GM23338 (cell line): ENCODE results near the gene ZNF217. TPM values are rescaled to one million over a fixed set of nuclear protein-coding genes. Genes with fewer than 3 reads are reported as not detected.

ENCODE experiments used
- ATAC-seq: fragments of 200-7000 bp; cut with Tn5 transposase; 3 replicates; pipeline ENCODE4 v1.9.1; 2020
- DNase-seq: peaks from one replicate; pipeline ENCODE4 v3.0.0-alpha.2; 2015; ENCODE audit warnings: low spot score
- H2AFZ ChIP-seq: fragments of 200-600 bp; sonication (generic); 2 replicates; pipeline ENCODE4 v1.8.0; 2016; ENCODE audit warnings: antibody characterized with exemption, mild to moderate bottlenecking, moderate library complexity
- H3F3A ChIP-seq: fragments of 200-600 bp; sonication (generic); replicated peaks from 2 replicates; pipeline ENCODE4 v1.8.0; 2017; ENCODE audit warnings: antibody characterized with exemption, mixed run types, low read depth
- H3K27ac ChIP-seq: fragments of 200-600 bp; sonication (generic); 2 replicates; pipeline ENCODE4 v1.6.1; 2016; ENCODE audit warnings: low read depth
- H3K27me3 ChIP-seq: fragments of 200-600 bp; sonication (generic); 2 replicates; pipeline ENCODE4 v1.8.0; 2016; ENCODE audit warnings: mild to moderate bottlenecking, mixed run types, moderate library complexity; ENCODE audit not compliant: insufficient read depth
- H3K36me3 ChIP-seq: fragments of 200-600 bp; sonication (generic); 2 replicates; pipeline ENCODE4 v1.8.0; 2016; ENCODE audit warnings: mild to moderate bottlenecking; ENCODE audit not compliant: insufficient read depth
- H3K4me1 ChIP-seq: fragments of 200-600 bp; sonication (generic); 2 replicates; pipeline ENCODE4 v1.8.0; 2016; ENCODE audit warnings: mild to moderate bottlenecking, moderate library complexity; ENCODE audit not compliant: insufficient read depth
- H3K4me2 ChIP-seq: fragments of 200-600 bp; sonication (generic); 2 replicates; pipeline ENCODE4 v1.7.1; 2017; ENCODE audit warnings: mixed run types
- H3K4me3 ChIP-seq: fragments of 200-600 bp; sonication (generic); 2 replicates; pipeline ENCODE4 v1.6.1; 2016; ENCODE audit warnings: mixed run types
- H3K79me2 ChIP-seq: fragments of 200-600 bp; sonication (generic); replicated peaks from 2 replicates; pipeline ENCODE4 v1.8.0; 2017; ENCODE audit warnings: mild to moderate bottlenecking; ENCODE audit not compliant: insufficient read depth
- H3K9me2 ChIP-seq: fragments of 200-600 bp; sonication (generic); 2 replicates; pipeline ENCODE4 v1.8.0; 2017; ENCODE audit not compliant: insufficient read depth
- H4K20me1 ChIP-seq: fragments of 200-600 bp; sonication (generic); replicated peaks from 2 replicates; pipeline ENCODE4 v1.8.0; 2017; ENCODE audit warnings: mild to moderate bottlenecking; ENCODE audit not compliant: insufficient read depth
- H3K27ac Mint-ChIP-seq: 2 replicates; pipeline ENCODE4 v1.8.0; 2020; ENCODE audit warnings: inconsistent platforms, mild to moderate bottlenecking, moderate library complexity, mixed read lengths
- H3K27me3 Mint-ChIP-seq: 3 replicates; pipeline ENCODE4 v1.8.0; 2022; ENCODE audit warnings: low read depth, mild to moderate bottlenecking, moderate library complexity, mixed read lengths, inconsistent platforms; ENCODE audit not compliant: insufficient read depth, poor library complexity
- H3K36me3 Mint-ChIP-seq: 3 replicates; pipeline ENCODE4 v1.8.0; 2021; ENCODE audit warnings: low read depth, mild to moderate bottlenecking, inconsistent platforms, moderate library complexity, mixed read lengths
- H3K4me1 Mint-ChIP-seq: 3 replicates; pipeline ENCODE4 v1.8.0; 2020; ENCODE audit warnings: mild to moderate bottlenecking, inconsistent platforms, mixed read lengths
- H3K4me3 Mint-ChIP-seq: 3 replicates; pipeline ENCODE4 v1.8.0; 2021; ENCODE audit warnings: moderate library complexity, mild to moderate bottlenecking, inconsistent platforms, mixed read lengths
- H3K9me3 Mint-ChIP-seq: 3 replicates; pipeline ENCODE4 v1.8.0; 2020; ENCODE audit warnings: moderate library complexity, mild to moderate bottlenecking, inconsistent platforms, mixed read lengths
- CREB1 ChIP-seq: fragments of 250-450 bp; sonication (Bioruptor Pico); IDR thresholded peaks from 2 replicates; pipeline ENCODE4 v1.5.0; 2020; ENCODE audit warnings: low read depth, mild to moderate bottlenecking, moderate library complexity
- EZH2 ChIP-seq: fragments of 200-600 bp; sonication (generic); IDR thresholded peaks from one replicate; pipeline ENCODE4 v1.8.0; 2017; ENCODE audit warnings: antibody characterized with exemption, mild to moderate bottlenecking, low read depth; ENCODE audit not compliant: unreplicated experiment
- JUNB ChIP-seq: IDR thresholded peaks from one replicate; pipeline ENCODE4 v1.6.1; 2016; ENCODE audit warnings: antibody characterized with exemption; ENCODE audit not compliant: unreplicated experiment
- NANOG ChIP-seq: IDR thresholded peaks from 2 replicates; pipeline ENCODE4 v1.6.1; 2016; ENCODE audit warnings: antibody characterized with exemption, borderline replicate concordance
- STAT1 ChIP-seq: IDR thresholded peaks from one replicate; pipeline ENCODE4 v1.6.1; 2016; ENCODE audit warnings: antibody characterized with exemption; ENCODE audit not compliant: unreplicated experiment
- ZNF114 ChIP-seq: fragments of 250-450 bp; sonication (Bioruptor Pico); IDR thresholded peaks from 2 replicates; pipeline ENCODE4 v1.5.0; 2020; ENCODE audit warnings: mild to moderate bottlenecking, moderate library complexity
- ZNF331 ChIP-seq: fragments of 250-450 bp; sonication (Bioruptor Pico); IDR thresholded peaks from 2 replicates; pipeline ENCODE4 v1.5.0; 2020; ENCODE audit warnings: low read depth, mild to moderate bottlenecking, moderate library complexity
- ZNF462 ChIP-seq: fragments of 250-450 bp; sonication (Bioruptor Pico); IDR thresholded peaks from 2 replicates; pipeline ENCODE4 v1.5.0; 2020; ENCODE audit warnings: mild to moderate bottlenecking, moderate library complexity
- polyA plus RNA-seq: library from polyadenylated mRNA; unstranded; fragments of >200 nt; fragmentation: Nextera tagmentation; extraction: Ambion mirVana; gene quantifications from 2 replicates; pipeline ENCODE4 v1.2.1, GENCODE V29; 2016
- total RNA-seq: library from RNA; depleted of rRNA; stranded (reverse); fragments of >200 nt; shearing (Covaris generic); gene quantifications from 2 replicates; pipeline ENCODE4 v1.2.3, GENCODE V29; 2014
- TF ChIP-seq, protein P1 (sequence below): IDR thresholded peaks from 2 replicates; pipeline ENCODE4 v1.6.1; 2016; ENCODE audit warnings: antibody characterized with exemption
- TF ChIP-seq, protein P2 (sequence below): IDR thresholded peaks from one replicate; pipeline ENCODE4 v1.6.1; 2018; ENCODE audit warnings: antibody characterized with exemption; ENCODE audit not compliant: unreplicated experiment

The ZNF217 gene
- total and polyA plus RNA-seq, 2 experiments from 2014 or later, result 32.8 to 78.0 TPM

- peaks cover 32% of the 10 kb centered on the region for H3K4me1 ChIP-seq
- peaks cover 30% of the 10 kb centered on the region for H3K4me1 Mint-ChIP-seq
- H3F3A ChIP-seq, result no peaks in the 10 kb centered on the region
- TF ChIP-seq ZNF462 (CRISPR knock-in tag) (no peak), NANOG (no peak)
- H3K4me3 Mint-ChIP-seq, result peak overlapping the region; percentile 58
- H3K4me3 ChIP-seq, result peak overlapping the region; percentile 24; the same call in 1 of the 2 replicates
- peak overlapping the region; percentile 59 for H3K4me2 ChIP-seq
- peaks cover under 1% of the 10 kb centered on the region for H3K27me3 Mint-ChIP-seq
- H3K9me3 Mint-ChIP-seq, result no peaks in the 10 kb centered on the region
- H3K9me2 ChIP-seq, result no peaks in the 10 kb centered on the region
- H4K20me1 ChIP-seq, result no peaks in the 10 kb centered on the region
- peak overlapping the region; percentile 97 for H3K27ac Mint-ChIP-seq
- no peaks in the 10 kb centered on the region for H3K36me3 ChIP-seq
- H3K36me3 Mint-ChIP-seq, result no peaks in the 10 kb centered on the region
- DNase-seq (no peak), ATAC-seq (no peak)
- H3K27ac ChIP-seq, result peak overlapping the region; percentile 87
- peak overlapping the region; percentile 8; the same call in 1 of the 2 replicates for H2AFZ ChIP-seq
- no peaks in the 10 kb centered on the region for H3K79me2 ChIP-seq
- no peaks in the 10 kb centered on the region for H3K27me3 ChIP-seq
Observed at GRCh38 chr20:53623134-53623453, 29.5 kb upstream of the ZNF217 start.

DNA sequence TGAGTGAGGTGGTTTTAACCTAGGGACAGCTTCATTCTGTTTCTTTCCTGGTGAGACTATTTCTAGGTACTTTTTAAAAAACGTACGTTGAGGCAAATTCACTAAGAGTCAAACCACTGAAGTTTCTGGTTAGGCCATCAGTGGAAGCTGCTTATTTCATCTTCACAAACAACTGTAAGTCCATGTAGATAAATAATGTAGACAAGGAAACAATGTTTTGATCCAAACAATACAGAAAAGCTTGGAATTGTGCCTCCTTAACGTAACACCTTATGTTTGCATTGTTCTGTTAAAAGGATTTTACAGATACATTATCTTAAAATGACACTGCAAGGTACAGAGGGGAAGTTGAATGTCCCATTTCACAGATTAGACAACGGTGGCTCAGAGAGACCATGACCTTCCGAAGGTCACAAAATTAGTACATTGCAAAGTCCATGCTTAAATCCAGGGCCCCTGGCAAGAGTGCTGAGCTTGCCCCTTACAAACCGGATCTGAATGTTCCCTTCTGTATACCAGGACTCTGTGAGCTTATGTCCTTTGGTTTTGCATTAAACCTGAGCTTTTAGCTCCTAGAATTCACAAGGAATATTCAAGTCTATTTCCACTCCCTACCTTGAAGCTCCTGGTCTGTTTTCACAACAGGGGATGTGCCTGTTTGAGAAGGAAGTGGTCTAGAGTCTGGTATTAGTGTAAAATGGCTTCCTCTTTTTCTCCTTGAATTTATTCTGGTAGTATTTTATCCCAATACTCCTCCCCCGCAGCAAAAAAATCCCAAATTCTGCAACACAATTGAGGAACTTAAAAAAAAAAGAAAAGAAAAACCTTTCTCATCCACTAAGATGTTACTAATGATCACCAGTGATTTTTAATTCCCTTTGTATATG lies 28.9 kb upstream of the ZNF217 start:
- Histone ChIP-seq H2AFZ (peak overlapping the region; percentile 5), H3K9me2 (no peaks in the 10 kb centered on the region), H3F3A (no peaks in the 10 kb centered on the region), H3K27me3 (no peaks in the 10 kb centered on the region), H3K36me3 (no peaks in the 10 kb centered on the region), H3K4me1 (peaks cover 32% of the 10 kb centered on the region), H3K27ac (peak overlapping the region; percentile 87), H4K20me1 (no peaks in the 10 kb centered on the region), H3K4me3 (no peak overlapping the region), H3K79me2 (no peaks in the 10 kb centered on the region), H3K4me2 (peak overlapping the region; percentile 59; the same call in 1 of the 2 replicates)
- H3K27me3 Mint-ChIP-seq, result no peaks in the 10 kb centered on the region
- no peaks in the 10 kb centered on the region for H3K36me3 Mint-ChIP-seq
- peak; percentile 18 for ATAC-seq
- no peaks in the 10 kb centered on the region for H3K9me3 Mint-ChIP-seq
- peak overlapping the region; percentile 58; the same call in 2 of the 3 replicates for H3K4me3 Mint-ChIP-seq
- H3K27ac Mint-ChIP-seq, result peak overlapping the region; percentile 97
- H3K4me1 Mint-ChIP-seq, result peaks cover 30% of the 10 kb centered on the region
- DNase-seq, result peak; percentile 17
- TF ChIP-seq, protein P1, sequence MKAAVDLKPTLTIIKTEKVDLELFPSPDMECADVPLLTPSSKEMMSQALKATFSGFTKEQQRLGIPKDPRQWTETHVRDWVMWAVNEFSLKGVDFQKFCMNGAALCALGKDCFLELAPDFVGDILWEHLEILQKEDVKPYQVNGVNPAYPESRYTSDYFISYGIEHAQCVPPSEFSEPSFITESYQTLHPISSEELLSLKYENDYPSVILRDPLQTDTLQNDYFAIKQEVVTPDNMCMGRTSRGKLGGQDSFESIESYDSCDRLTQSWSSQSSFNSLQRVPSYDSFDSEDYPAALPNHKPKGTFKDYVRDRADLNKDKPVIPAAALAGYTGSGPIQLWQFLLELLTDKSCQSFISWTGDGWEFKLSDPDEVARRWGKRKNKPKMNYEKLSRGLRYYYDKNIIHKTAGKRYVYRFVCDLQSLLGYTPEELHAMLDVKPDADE, result no peak
- TF ChIP-seq, protein P2, sequence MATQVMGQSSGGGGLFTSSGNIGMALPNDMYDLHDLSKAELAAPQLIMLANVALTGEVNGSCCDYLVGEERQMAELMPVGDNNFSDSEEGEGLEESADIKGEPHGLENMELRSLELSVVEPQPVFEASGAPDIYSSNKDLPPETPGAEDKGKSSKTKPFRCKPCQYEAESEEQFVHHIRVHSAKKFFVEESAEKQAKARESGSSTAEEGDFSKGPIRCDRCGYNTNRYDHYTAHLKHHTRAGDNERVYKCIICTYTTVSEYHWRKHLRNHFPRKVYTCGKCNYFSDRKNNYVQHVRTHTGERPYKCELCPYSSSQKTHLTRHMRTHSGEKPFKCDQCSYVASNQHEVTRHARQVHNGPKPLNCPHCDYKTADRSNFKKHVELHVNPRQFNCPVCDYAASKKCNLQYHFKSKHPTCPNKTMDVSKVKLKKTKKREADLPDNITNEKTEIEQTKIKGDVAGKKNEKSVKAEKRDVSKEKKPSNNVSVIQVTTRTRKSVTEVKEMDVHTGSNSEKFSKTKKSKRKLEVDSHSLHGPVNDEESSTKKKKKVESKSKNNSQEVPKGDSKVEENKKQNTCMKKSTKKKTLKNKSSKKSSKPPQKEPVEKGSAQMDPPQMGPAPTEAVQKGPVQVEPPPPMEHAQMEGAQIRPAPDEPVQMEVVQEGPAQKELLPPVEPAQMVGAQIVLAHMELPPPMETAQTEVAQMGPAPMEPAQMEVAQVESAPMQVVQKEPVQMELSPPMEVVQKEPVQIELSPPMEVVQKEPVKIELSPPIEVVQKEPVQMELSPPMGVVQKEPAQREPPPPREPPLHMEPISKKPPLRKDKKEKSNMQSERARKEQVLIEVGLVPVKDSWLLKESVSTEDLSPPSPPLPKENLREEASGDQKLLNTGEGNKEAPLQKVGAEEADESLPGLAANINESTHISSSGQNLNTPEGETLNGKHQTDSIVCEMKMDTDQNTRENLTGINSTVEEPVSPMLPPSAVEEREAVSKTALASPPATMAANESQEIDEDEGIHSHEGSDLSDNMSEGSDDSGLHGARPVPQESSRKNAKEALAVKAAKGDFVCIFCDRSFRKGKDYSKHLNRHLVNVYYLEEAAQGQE, result no peak
- TF ChIP-seq JUNB, result no peak
- no peak for TF ChIP-seq ZNF331 (CRISPR knock-in tag)
- no peak for TF ChIP-seq EZH2
- no peak for TF ChIP-seq STAT1
- TF ChIP-seq CREB1 (CRISPR knock-in tag), result no peak
- no peak for TF ChIP-seq ZNF114 (CRISPR knock-in tag)
